Measurements from ENCODE around the gene NGEF.

NGEF gene

DNA sequence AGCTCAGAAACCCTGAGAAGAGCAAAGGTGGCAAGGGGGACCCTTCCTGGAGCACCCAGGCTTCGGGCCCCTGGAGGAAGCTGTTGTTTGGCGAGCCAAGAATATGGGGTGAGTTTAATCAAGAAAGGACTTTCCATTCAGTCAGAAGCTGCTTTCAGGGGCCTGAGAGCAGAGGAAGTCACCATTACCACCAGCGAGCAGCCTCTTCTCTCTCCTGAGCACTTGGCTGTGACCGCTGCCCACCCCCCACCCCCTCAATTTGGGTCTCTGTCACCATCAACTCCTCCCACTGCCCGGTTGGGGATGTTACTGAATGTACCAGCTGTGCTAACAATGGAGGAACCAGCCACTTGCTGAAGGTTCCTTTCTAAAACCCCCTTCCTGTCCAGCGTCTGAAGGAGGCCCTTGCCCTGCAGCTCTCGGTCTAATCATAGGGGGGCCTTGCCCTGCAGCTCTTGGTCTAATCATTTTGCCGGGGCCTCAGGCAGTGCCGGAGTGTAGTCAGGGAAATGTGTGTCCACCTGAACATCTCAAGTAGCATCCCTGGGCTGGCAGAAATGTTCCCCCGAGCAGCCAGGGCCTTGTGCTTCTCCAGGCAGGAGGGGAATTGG is 48.0 kb upstream of the NGEF start:
- TF ChIP-seq EZH2phosphoT487 (conservative IDR thresholded peaks at IDR 0.05; ENCODE audit: low read length) (no peak), CTCF (IDR thresholded peaks at IDR 0.05; ENCODE audit: insufficient read depth, low read length, poor library complexity, severe bottlenecking) (no peak)
- peak overlapping the region; percentile 75 for H3K4me2 ChIP-seq (ENCODE audit: low read depth, low read length, poor library complexity, severe bottlenecking)
- no peaks in the 10 kb centered on the region for H3K9me3 ChIP-seq (ENCODE audit: insufficient read depth, low read length)
- peaks cover 20% of the 10 kb centered on the region; the same call in 1 of the 2 replicates for H4K20me1 ChIP-seq (ENCODE audit: low read depth, low read length)
- no peak overlapping the region for H2AFZ ChIP-seq (ENCODE audit: low read depth, low read length, severe bottlenecking)
- no peaks in the 10 kb centered on the region for H3K36me3 ChIP-seq (ENCODE audit: low read length)
- no peaks in the 10 kb centered on the region for H3K27me3 ChIP-seq (ENCODE audit: low read length)
- H3K79me2 ChIP-seq (ENCODE audit: insufficient read depth, low read length) = peaks cover 53% of the 10 kb centered on the region
- H3F3A ChIP-seq (ENCODE audit: insufficient read depth) = peaks cover 7% of the 10 kb centered on the region
- peak overlapping the region; percentile 94 for H3K27ac ChIP-seq (ENCODE audit: low read depth, low read length)
- H3K9me2 ChIP-seq (replicated peaks; ENCODE audit: insufficient read depth, low read length) = no peaks in the 10 kb centered on the region
- H3K9ac ChIP-seq (ENCODE audit: low read length) = peak overlapping the region; percentile 89
- peak overlapping the region; percentile 76 for H3K4me3 ChIP-seq (ENCODE audit: insufficient read depth, low read length, poor library complexity, severe bottlenecking)

- H3K9me2 ChIP-seq (replicated peaks; ENCODE audit: insufficient read depth, low read length) = no peaks in the 10 kb centered on the region
- H3K36me3 ChIP-seq (ENCODE audit: low read length) = no peaks in the 10 kb centered on the region
- peaks cover 20% of the 10 kb centered on the region; the same call in 1 of the 2 replicates for H4K20me1 ChIP-seq (ENCODE audit: low read depth, low read length)
- peaks cover 50% of the 10 kb centered on the region for H3K79me2 ChIP-seq (ENCODE audit: insufficient read depth, low read length)
- H3K27me3 ChIP-seq (ENCODE audit: low read length) = no peaks in the 10 kb centered on the region
- peak overlapping the region; percentile 94 for H3K27ac ChIP-seq (ENCODE audit: low read depth, low read length)
- H3K4me2 ChIP-seq (ENCODE audit: low read depth, low read length, poor library complexity, severe bottlenecking) = peak overlapping the region; percentile 75
- TF ChIP-seq CTCF (IDR thresholded peaks at IDR 0.05; ENCODE audit: insufficient read depth, low read length, poor library complexity, severe bottlenecking) = no peak
- no peak overlapping the region for H2AFZ ChIP-seq (ENCODE audit: low read depth, low read length, severe bottlenecking)
- H3K9ac ChIP-seq (ENCODE audit: low read length) = peak overlapping the region; percentile 89
- peaks cover 7% of the 10 kb centered on the region for H3F3A ChIP-seq (ENCODE audit: insufficient read depth)
- H3K9me3 ChIP-seq (ENCODE audit: insufficient read depth, low read length) = no peaks in the 10 kb centered on the region
- H3K4me3 ChIP-seq (ENCODE audit: insufficient read depth, low read length, poor library complexity, severe bottlenecking) = peak overlapping the region; percentile 76
These were observed 47.5 kb upstream of the NGEF start for GRCh38 chr2:233060501-233060979.

- H3K79me2 ChIP-seq (ENCODE audit: insufficient read depth, low read length) = peaks cover 46% of the 10 kb centered on the region
- H3K9me2 ChIP-seq (replicated peaks; ENCODE audit: insufficient read depth, low read length) = no peaks in the 10 kb centered on the region
- no peak for TF ChIP-seq CTCF (IDR thresholded peaks at IDR 0.05; ENCODE audit: insufficient read depth, low read length, poor library complexity, severe bottlenecking)
- no peak for TF ChIP-seq EZH2phosphoT487 (conservative IDR thresholded peaks at IDR 0.05; ENCODE audit: low read length)
- H3K4me3 ChIP-seq (ENCODE audit: insufficient read depth, low read length, poor library complexity, severe bottlenecking) = peak within 1 kb of the TSS; percentile 76
- H4K20me1 ChIP-seq (ENCODE audit: low read depth, low read length) = peaks cover 20% of the 10 kb centered on the region; the same call in 1 of the 2 replicates
- no peaks in the 10 kb centered on the region for H3K9me3 ChIP-seq (ENCODE audit: insufficient read depth, low read length)
- peak within 1 kb of the TSS; percentile 84 for H2AFZ ChIP-seq (ENCODE audit: low read depth, low read length, severe bottlenecking)
- no peaks in the 10 kb centered on the region for H3K27me3 ChIP-seq (ENCODE audit: low read length)
- H3F3A ChIP-seq (ENCODE audit: insufficient read depth) = peaks cover 7% of the 10 kb centered on the region
- peak within 1 kb of the TSS; percentile 94 for H3K27ac ChIP-seq (ENCODE audit: low read depth, low read length)
- H3K9ac ChIP-seq (ENCODE audit: low read length) = peak within 1 kb of the TSS; percentile 89
- peak within 1 kb of the TSS; percentile 75 for H3K4me2 ChIP-seq (ENCODE audit: low read depth, low read length, poor library complexity, severe bottlenecking)
- H3K36me3 ChIP-seq (ENCODE audit: low read length) = no peaks in the 10 kb centered on the region
These were observed 46.9 kb upstream of the NGEF start, which contains the start of gene INPP5D for GRCh38 chr2:233059797-233060500. Gene INPP5D (plus strand): TSS chr2:233060342. CDS start chr2:233060479, 137 bp downstream.

Data from SU-DHL-6 (cell line).